HEK293 (cell line): ENCODE results near the gene NFKBIL1.
A peak's percentile ranks its signal among the peaks of the same experiment; 100 is the strongest.

Experiments
- CTCF ChIA-PET: fragments of 350-600 bp; formaldehyde crosslinking; extraction: SDS; loops from one replicate; lab custom pipeline; 2021; ENCODE audit warnings: antibody characterized with exemption; lab: Yijun Ruan, JAX
- POLR2A ChIA-PET: fragments of 300-600 bp; formaldehyde crosslinking; extraction: SDS; loops from one replicate; lab custom pipeline; 2020; ENCODE audit warnings: antibody characterized with exemption, inconsistent platforms; lab: Yijun Ruan, JAX
- H3K27ac ChIP-seq: fragments of 200-500 bp; sonication (Bioruptor generic); 2 replicates; pipeline ENCODE4 v1.5.1; 2014; ENCODE audit warnings: low read depth, low read length, control low read depth, inconsistent platforms; ENCODE audit errors: extremely low read depth
- H3K36me3 ChIP-seq, 2 experiments: fragments of 200-500 bp in 1 of 2; sonication (Bioruptor generic) in 1 of 2; 1 replicate in 1 of 2; 2 replicates in 1 of 2; pipeline ENCODE4 v1.5.1; 2014 to 2017; ENCODE audit warnings: inconsistent platforms in 2 of 2, low read length in 2 of 2; ENCODE audit not compliant: control insufficient read depth in 2 of 2, insufficient read depth in 1 of 2
- H3K4me1 ChIP-seq: fragments of 200-500 bp; sonication (Bioruptor generic); 2 replicates; pipeline ENCODE4 v1.5.1; 2014; ENCODE audit warnings: mild to moderate bottlenecking, low read length, inconsistent platforms; ENCODE audit not compliant: control insufficient read depth, insufficient read depth
- H3K4me3 ChIP-seq: 2 replicates; pipeline ENCODE4 v1.5.1; 2011; ENCODE audit warnings: low read depth, mild to moderate bottlenecking, control low read depth, low read length, moderate library complexity
- H3K9me3 ChIP-seq: fragments of 200-500 bp; sonication (Bioruptor generic); 2 replicates; pipeline ENCODE4 v1.5.1; 2014; ENCODE audit warnings: low read depth, low read length, inconsistent platforms; ENCODE audit not compliant: control insufficient read depth, insufficient read depth
- HOXA7 ChIP-seq: sonication (generic); formaldehyde crosslinking; IDR thresholded peaks from 2 replicates; pipeline ENCODE4 v1.8.1; 2022; ENCODE audit warnings: missing genetic modification reagents, borderline replicate concordance
- IKZF3 ChIP-seq: fragments of 450-650 bp; IDR thresholded peaks from 2 replicates; pipeline ENCODE4 v1.5.0; 2018; ENCODE audit warnings: missing biosample characterization, mild to moderate bottlenecking, missing genetic modification characterization, moderate library complexity
- SALL2 ChIP-seq: fragments of 450-650 bp; formaldehyde crosslinking; IDR thresholded peaks from 2 replicates; pipeline ENCODE4 v1.5.0; 2017; ENCODE audit warnings: missing biosample characterization, mild to moderate bottlenecking, missing genetic modification characterization, borderline replicate concordance
- ZBTB17 ChIP-seq: fragments of 450-650 bp; formaldehyde crosslinking; IDR thresholded peaks from 2 replicates; pipeline ENCODE4 v1.5.1; 2016; ENCODE audit warnings: missing biosample characterization, missing genetic modification characterization
- ZBTB8A ChIP-seq: fragments of 450-650 bp; formaldehyde crosslinking; IDR thresholded peaks from 2 replicates; pipeline ENCODE4 v1.5.1; 2016; ENCODE audit warnings: missing biosample characterization, missing genetic modification characterization
- ZEB2 ChIP-seq: fragments of 450-650 bp; formaldehyde crosslinking; IDR thresholded peaks from 2 replicates; pipeline ENCODE4 v1.5.1; 2016; ENCODE audit warnings: missing biosample characterization, missing genetic modification characterization
- ZFP69B ChIP-seq: fragments of 450-650 bp; formaldehyde crosslinking; IDR thresholded peaks from 2 replicates; pipeline ENCODE4 v1.5.1; 2016; ENCODE audit warnings: missing biosample characterization, missing genetic modification characterization
- ZIC2 ChIP-seq: fragments of 450-650 bp; formaldehyde crosslinking; IDR thresholded peaks from 2 replicates; pipeline ENCODE4 v1.5.1; 2016; ENCODE audit warnings: missing biosample characterization, missing genetic modification characterization
- ZNF112 ChIP-seq: fragments of 450-650 bp; formaldehyde crosslinking; IDR thresholded peaks from 2 replicates; pipeline ENCODE4 v1.5.0; 2017; ENCODE audit warnings: missing biosample characterization, missing genetic modification characterization
- ZNF157 ChIP-seq: fragments of 450-650 bp; formaldehyde crosslinking; IDR thresholded peaks from 2 replicates; pipeline ENCODE4 v1.5.1; 2016; ENCODE audit warnings: missing biosample characterization, missing genetic modification characterization
- ZNF175 ChIP-seq: fragments of 450-650 bp; formaldehyde crosslinking; IDR thresholded peaks from 2 replicates; pipeline ENCODE4 v1.5.1; 2016; ENCODE audit warnings: missing biosample characterization, missing genetic modification characterization
- ZNF2 ChIP-seq: fragments of 450-650 bp; formaldehyde crosslinking; IDR thresholded peaks from 2 replicates; pipeline ENCODE4 v1.5.1; 2016; ENCODE audit warnings: missing biosample characterization, missing genetic modification characterization
- ZNF514 ChIP-seq: fragments of 450-650 bp; formaldehyde crosslinking; IDR thresholded peaks from 2 replicates; pipeline ENCODE4 v1.5.1; 2016; ENCODE audit warnings: missing biosample characterization, missing genetic modification characterization
- ZNF596 ChIP-seq: fragments of 450-650 bp; IDR thresholded peaks from 2 replicates; pipeline ENCODE4 v1.5.0; 2018; ENCODE audit warnings: missing biosample characterization, mild to moderate bottlenecking, missing genetic modification characterization, moderate library complexity
- ZNF600 ChIP-seq: fragments of 450-650 bp; formaldehyde crosslinking; IDR thresholded peaks from 2 replicates; pipeline ENCODE4 v1.5.1; 2016; ENCODE audit warnings: missing biosample characterization, missing genetic modification characterization
- ZNF621 ChIP-seq: fragments of 450-650 bp; formaldehyde crosslinking; IDR thresholded peaks from 2 replicates; pipeline ENCODE4 v1.5.1; 2017; ENCODE audit warnings: missing biosample characterization, missing genetic modification characterization
- ZNF664 ChIP-seq: fragments of 450-650 bp; formaldehyde crosslinking; IDR thresholded peaks from 2 replicates; pipeline ENCODE4 v1.5.1; 2016; ENCODE audit warnings: missing biosample characterization, missing genetic modification characterization
- ZNF707 ChIP-seq: fragments of 450-650 bp; formaldehyde crosslinking; IDR thresholded peaks from 2 replicates; pipeline ENCODE4 v1.5.1; 2016; ENCODE audit warnings: missing biosample characterization, missing genetic modification characterization
- ZSCAN30 ChIP-seq: fragments of 450-650 bp; IDR thresholded peaks from 2 replicates; pipeline ENCODE4 v1.5.1; 2018; ENCODE audit warnings: missing biosample characterization, mild to moderate bottlenecking, missing genetic modification characterization, moderate library complexity
- ZXDB ChIP-seq: fragments of 450-650 bp; formaldehyde crosslinking; IDR thresholded peaks from 2 replicates; pipeline ENCODE4 v1.5.1; 2016; ENCODE audit warnings: missing biosample characterization, missing genetic modification characterization
- TF ChIP-seq, protein P1 (sequence below): fragments of 450-650 bp; formaldehyde crosslinking; IDR thresholded peaks from 2 replicates; pipeline ENCODE4 v1.5.1; 2016; ENCODE audit warnings: missing biosample characterization, missing genetic modification characterization
- TF ChIP-seq, protein P2 (sequence below): fragments of 450-650 bp; formaldehyde crosslinking; IDR thresholded peaks from 2 replicates; pipeline ENCODE4 v1.5.1; 2016; ENCODE audit warnings: missing biosample characterization, missing genetic modification characterization
- TF ChIP-seq, protein P3 (sequence below): fragments of 450-650 bp; formaldehyde crosslinking; IDR thresholded peaks from 2 replicates; pipeline ENCODE4 v1.5.1; 2016; ENCODE audit warnings: missing biosample characterization, missing genetic modification characterization, low read depth
- TF ChIP-seq, protein P4 (sequence below): fragments of 450-650 bp; formaldehyde crosslinking; IDR thresholded peaks from 2 replicates; pipeline ENCODE4 v1.5.1; 2016; ENCODE audit warnings: missing biosample characterization, missing genetic modification characterization
- TF ChIP-seq, protein P5 (sequence below): fragments of 450-650 bp; formaldehyde crosslinking; IDR thresholded peaks from 2 replicates; pipeline ENCODE4 v1.5.1; 2016; ENCODE audit warnings: missing biosample characterization, missing genetic modification characterization

NFKBIL1 gene

DNA sequence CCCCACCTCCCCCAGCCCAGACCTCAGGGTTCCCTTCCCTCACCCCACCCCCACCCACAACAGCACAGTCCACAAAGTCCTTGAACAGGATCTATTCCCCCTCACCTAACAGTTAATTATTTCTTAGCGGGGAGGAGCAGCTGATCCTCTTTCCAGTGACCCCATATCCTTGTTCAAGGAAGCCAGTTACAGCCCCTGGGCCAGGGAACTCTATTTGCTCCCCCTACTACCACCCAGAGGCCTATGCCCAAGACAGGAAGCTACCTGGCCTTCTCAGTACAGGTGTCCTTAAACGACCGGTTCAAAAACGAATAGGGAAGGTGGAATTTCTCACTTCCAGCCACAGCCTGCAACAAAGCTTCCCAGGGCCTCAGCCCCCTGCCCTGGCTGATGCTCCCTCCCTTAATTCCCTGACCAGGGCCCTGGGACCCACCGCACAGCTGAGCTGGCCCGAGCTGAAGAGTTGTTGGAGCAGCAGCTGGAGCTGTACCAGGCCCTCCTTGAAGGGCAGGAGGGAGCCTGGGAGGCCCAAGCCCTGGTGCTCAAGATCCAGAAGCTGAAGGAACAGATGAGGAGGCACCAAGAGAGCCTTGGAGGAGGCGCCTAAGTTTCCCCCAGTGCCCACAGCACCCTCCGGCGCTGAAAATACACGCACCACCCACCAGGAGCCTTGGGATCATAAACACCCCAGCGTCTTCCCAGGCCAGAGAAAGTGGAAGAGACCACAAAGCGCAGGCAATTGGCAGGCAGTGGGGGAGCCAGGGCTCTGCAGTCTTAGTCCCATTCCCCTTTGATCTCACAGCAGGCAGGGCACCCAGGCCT is 17.9 kb upstream of the NFKBIL1 start:
- Histone ChIP-seq H3K4me3 (no peak overlapping the region), H3K4me1 (peaks cover 3% of the 10 kb centered on the region), H3K9me3 (no peaks in the 10 kb centered on the region), H3K36me3 (peaks cover 42 to 56% of the 10 kb centered on the region in 2 experiments), H3K27ac (no peak overlapping the region)
- ChIA-PET POLR2A (interaction anchor here (0.6 to 6.3 kb wide), 14 partner anchors 9 to 656 kb away, joined by 3 to 112 read pairs (median 6); partner anchors contain the start of genes C6orf47, DDX39B, HSPA1A and HSPA1B), CTCF (interaction anchor here (0.6 to 2.7 kb wide), 7 partner anchors 12 to 70 kb away, joined by 3 to 26 read pairs (median 4); partner anchors contain the start of gene DDX39B)
- TF ChIP-seq ZFP69B (tag by site-specific recombination) (peak; percentile 86), ZIC2 (peak; percentile 36; the same call in 1 of the 2 replicates), ZNF175 (tag by site-specific recombination) (no peak), HOXA7 (no peak), ZXDB (no peak), IKZF3 (peak; percentile 52; the same call in 1 of the 2 replicates), ZEB2 (peak; percentile 68), ZNF514 (tag by site-specific recombination) (no peak), ZSCAN30 (tag by site-specific recombination) (peak; percentile 8; the same call in 1 of the 2 replicates), ZNF596 (tag by site-specific recombination) (no peak), ZNF600 (tag by site-specific recombination) (peak; percentile 11; the same call in 1 of the 2 replicates), ZNF707 (tag by site-specific recombination) (no peak), ZNF2 (tag by site-specific recombination) (0 out of 2 replicates have a peak, but pooled peaks have one; percentile 46), ZNF157 (tag by site-specific recombination) (no peak), ZBTB17 (tag by site-specific recombination) (0 out of 2 replicates have a peak, but pooled peaks have one; percentile 20), ZNF621 (tag by site-specific recombination) (no peak), ZBTB8A (tag by site-specific recombination) (no peak), SALL2 (tag by site-specific recombination) (no peak), ZNF664 (tag by site-specific recombination) (no peak), ZNF112 (tag by site-specific recombination) (no peak)
- TF ChIP-seq, protein P1, sequence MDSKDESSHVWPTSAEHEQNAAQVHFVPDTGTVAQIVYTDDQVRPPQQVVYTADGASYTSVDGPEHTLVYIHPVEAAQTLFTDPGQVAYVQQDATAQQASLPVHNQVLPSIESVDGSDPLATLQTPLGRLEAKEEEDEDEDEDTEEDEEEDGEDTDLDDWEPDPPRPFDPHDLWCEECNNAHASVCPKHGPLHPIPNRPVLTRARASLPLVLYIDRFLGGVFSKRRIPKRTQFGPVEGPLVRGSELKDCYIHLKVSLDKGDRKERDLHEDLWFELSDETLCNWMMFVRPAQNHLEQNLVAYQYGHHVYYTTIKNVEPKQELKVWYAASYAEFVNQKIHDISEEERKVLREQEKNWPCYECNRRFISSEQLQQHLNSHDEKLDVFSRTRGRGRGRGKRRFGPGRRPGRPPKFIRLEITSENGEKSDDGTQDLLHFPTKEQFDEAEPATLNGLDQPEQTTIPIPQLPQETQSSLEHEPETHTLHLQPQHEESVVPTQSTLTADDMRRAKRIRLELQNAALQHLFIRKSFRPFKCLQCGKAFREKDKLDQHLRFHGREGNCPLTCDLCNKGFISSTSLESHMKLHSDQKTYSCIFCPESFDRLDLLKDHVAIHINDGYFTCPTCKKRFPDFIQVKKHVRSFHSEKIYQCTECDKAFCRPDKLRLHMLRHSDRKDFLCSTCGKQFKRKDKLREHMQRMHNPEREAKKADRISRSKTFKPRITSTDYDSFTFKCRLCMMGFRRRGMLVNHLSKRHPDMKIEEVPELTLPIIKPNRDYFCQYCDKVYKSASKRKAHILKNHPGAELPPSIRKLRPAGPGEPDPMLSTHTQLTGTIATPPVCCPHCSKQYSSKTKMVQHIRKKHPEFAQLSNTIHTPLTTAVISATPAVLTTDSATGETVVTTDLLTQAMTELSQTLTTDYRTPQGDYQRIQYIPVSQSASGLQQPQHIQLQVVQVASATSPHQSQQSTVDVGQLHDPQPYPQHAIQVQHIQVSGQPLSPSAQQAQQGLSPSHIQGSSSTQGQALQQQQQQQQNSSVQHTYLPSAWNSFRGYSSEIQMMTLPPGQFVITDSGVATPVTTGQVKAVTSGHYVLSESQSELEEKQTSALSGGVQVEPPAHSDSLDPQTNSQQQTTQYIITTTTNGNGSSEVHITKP (tag by site-specific recombination), result 0 out of 2 replicates have a peak, but pooled peaks have one; percentile 7
- TF ChIP-seq, protein P2, sequence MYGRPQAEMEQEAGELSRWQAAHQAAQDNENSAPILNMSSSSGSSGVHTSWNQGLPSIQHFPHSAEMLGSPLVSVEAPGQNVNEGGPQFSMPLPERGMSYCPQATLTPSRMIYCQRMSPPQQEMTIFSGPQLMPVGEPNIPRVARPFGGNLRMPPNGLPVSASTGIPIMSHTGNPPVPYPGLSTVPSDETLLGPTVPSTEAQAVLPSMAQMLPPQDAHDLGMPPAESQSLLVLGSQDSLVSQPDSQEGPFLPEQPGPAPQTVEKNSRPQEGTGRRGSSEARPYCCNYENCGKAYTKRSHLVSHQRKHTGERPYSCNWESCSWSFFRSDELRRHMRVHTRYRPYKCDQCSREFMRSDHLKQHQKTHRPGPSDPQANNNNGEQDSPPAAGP (tag by site-specific recombination), result no peak
- TF ChIP-seq, protein P3, sequence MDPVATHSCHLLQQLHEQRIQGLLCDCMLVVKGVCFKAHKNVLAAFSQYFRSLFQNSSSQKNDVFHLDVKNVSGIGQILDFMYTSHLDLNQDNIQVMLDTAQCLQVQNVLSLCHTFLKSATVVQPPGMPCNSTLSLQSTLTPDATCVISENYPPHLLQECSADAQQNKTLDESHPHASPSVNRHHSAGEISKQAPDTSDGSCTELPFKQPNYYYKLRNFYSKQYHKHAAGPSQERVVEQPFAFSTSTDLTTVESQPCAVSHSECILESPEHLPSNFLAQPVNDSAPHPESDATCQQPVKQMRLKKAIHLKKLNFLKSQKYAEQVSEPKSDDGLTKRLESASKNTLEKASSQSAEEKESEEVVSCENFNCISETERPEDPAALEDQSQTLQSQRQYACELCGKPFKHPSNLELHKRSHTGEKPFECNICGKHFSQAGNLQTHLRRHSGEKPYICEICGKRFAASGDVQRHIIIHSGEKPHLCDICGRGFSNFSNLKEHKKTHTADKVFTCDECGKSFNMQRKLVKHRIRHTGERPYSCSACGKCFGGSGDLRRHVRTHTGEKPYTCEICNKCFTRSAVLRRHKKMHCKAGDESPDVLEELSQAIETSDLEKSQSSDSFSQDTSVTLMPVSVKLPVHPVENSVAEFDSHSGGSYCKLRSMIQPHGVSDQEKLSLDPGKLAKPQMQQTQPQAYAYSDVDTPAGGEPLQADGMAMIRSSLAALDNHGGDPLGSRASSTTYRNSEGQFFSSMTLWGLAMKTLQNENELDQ, result no peak
- TF ChIP-seq, protein P4, sequence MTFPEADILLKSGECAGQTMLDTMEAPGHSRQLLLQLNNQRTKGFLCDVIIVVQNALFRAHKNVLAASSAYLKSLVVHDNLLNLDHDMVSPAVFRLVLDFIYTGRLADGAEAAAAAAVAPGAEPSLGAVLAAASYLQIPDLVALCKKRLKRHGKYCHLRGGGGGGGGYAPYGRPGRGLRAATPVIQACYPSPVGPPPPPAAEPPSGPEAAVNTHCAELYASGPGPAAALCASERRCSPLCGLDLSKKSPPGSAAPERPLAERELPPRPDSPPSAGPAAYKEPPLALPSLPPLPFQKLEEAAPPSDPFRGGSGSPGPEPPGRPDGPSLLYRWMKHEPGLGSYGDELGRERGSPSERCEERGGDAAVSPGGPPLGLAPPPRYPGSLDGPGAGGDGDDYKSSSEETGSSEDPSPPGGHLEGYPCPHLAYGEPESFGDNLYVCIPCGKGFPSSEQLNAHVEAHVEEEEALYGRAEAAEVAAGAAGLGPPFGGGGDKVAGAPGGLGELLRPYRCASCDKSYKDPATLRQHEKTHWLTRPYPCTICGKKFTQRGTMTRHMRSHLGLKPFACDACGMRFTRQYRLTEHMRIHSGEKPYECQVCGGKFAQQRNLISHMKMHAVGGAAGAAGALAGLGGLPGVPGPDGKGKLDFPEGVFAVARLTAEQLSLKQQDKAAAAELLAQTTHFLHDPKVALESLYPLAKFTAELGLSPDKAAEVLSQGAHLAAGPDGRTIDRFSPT (tag by site-specific recombination), result 0 out of 2 replicates have a peak, but pooled peaks have one; percentile 19
- TF ChIP-seq, protein P5, sequence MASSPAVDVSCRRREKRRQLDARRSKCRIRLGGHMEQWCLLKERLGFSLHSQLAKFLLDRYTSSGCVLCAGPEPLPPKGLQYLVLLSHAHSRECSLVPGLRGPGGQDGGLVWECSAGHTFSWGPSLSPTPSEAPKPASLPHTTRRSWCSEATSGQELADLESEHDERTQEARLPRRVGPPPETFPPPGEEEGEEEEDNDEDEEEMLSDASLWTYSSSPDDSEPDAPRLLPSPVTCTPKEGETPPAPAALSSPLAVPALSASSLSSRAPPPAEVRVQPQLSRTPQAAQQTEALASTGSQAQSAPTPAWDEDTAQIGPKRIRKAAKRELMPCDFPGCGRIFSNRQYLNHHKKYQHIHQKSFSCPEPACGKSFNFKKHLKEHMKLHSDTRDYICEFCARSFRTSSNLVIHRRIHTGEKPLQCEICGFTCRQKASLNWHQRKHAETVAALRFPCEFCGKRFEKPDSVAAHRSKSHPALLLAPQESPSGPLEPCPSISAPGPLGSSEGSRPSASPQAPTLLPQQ (tag by site-specific recombination), result peak; percentile 68; the same call in 1 of the 2 replicates
